RPMI7951 (cell line): Measurements from ENCODE around the gene PRRG2. TPM values are rescaled to one million over a fixed set of nuclear protein-coding genes. Genes with fewer than 3 reads are reported as not detected.

Experiments used
- DNase-seq: peaks from one replicate; pipeline ENCODE4 v3.0.0-alpha.2; 2012; ENCODE audit warnings: low read depth
- total RNA-seq: library from RNA; depleted of rRNA; stranded (reverse); fragments of >200 nt; shearing (Covaris generic); gene quantifications from 2 replicates; pipeline ENCODE4 v1.2.3, GENCODE V29; 2014

PRRG2 gene
- total RNA-seq, 1 experiment from 2014 or later, result not detected

DNA sequence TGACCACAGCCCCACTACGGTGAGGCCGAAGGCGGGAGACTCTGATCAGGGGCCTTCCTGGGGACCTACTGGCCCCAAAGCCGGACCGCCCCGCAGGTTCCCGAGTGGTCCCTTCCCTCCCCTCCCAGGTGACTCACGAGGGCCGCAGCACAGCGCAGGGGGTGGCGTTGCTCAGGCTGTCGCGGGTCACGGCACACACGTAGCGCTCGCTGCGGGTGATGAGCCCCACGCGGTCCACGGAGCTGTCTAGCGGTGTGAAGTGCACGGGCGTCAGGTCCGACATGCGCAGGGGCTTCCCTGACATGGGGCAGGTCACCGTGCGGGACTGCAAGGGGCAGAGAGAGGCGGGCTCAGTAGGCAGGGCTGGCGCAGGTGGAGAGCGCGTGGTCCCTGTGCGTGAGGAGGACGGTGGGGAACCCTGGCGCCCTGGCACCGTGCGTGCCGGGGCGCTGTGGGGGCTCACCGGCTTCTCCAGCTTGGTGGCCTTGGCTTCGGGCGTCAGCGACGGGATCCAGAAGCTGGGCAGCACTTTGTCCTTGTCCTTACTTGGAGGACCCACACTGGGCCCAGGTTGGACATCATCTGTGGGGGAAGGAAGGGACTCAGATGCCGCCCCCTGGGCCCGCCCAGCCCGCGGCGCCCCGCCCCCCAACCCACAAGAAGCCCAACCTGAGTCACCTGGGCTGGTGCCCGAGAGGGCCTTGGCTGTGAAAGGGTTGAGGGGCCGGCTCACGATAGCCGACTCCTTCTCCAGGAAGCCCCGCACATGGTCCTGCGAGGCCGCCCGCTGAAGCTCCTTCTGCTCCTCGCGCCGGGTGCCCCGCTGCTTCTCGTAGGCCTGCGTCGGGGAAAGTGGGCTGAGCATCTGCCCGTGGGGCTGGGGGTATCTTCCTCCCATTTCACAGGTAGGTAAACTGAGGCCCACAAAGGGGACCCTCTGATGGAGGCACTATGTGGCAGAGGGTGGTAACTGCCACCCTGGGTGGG lies 24.4 kb upstream of the PRRG2 start:
- DNase-seq, result no peak

DNA sequence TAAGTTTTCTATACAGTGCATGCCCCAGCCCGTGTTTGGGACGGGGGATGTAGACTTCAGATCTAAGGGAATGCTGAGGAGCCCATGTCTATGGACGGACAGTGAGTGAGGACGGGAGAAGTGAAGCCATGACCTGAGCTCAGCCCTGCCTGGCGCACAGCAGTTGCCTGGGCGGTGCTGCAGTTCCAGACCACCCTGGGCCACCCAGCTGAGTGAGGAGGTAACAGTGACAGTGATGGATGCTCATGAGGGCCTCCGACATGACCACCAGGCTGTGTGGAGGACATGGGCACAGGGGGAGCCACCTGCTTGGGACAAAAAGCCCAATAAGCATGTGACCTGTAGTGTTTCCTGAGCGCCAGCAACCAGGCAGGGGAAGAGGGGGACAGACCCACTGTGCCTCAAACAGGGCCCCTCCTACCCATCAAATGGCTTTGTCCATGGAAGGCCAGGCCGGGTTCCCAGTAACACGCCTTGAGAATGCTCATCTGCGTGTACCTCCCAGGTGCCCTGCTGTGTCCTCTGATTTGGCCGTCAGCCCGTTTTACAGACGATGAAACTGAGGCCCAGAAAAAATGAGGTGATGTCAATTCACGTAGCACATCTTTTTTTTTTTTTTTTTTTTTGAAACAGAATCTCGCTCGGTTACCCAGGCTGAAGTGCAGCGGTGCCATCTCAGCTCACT lies 23.3 kb upstream of the PRRG2 start:
- no peak for DNase-seq

DNA sequence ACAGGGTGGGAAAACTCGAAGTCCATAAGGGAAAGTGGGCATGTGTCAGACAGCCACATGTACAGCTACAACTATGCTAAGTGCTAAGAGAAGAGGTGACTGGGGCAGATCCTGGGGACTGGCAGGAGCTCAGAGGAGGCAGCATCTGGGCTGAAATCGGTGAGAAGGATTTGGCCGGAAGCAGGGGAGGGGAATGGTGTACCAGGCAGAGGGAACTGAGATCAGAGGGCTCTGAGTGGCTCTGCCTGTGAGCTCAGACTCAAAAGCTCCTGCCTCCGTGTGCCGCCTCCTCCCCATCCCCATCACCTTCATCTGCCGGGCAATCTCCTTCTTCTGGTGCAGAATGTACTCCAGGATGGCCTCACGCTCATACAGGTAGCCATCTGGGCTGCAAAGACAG lies 22.5 kb upstream of the PRRG2 start:
- no peak for DNase-seq

DNA sequence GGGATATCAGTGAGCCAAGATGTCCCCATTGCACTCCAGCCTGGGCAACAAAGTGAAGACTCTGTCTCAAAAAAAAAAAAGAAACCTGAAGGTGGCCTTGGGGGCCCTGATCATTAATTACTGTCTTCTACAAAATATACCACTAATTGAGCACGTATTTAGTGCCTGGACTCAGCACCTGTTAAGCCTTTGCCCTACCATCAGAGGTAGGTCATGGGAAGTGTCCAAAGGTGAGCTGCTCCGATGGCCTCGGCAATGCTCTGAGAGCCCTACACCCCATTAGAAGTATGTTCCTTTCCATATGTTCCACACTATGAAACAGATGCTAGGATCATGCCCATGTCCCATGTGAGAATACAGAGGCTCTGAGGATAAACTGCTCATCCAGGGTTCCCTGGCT lies 21.7 kb upstream of the PRRG2 start:
- DNase-seq, result no peak

DNA sequence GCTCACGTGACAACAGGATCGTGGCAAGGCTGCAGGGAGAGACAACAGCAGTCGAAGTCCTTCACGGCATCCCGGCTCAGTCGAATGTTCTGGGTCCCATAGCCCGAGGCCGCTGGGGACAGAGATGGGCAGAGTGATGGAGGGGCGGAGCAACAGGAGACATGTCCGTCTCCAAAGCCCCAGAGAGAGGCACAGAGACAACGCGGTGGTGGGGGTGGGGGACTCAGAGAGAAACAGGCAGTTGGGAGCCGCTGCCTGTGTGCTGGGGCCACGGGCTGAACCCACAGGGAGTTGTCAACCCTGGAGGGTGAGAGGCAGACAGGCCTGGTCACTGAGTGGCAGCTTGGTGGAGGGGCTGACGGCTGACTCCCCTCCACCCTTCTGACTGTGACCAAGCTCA lies 21.2 kb upstream of the PRRG2 start:
- no peak for DNase-seq

DNA sequence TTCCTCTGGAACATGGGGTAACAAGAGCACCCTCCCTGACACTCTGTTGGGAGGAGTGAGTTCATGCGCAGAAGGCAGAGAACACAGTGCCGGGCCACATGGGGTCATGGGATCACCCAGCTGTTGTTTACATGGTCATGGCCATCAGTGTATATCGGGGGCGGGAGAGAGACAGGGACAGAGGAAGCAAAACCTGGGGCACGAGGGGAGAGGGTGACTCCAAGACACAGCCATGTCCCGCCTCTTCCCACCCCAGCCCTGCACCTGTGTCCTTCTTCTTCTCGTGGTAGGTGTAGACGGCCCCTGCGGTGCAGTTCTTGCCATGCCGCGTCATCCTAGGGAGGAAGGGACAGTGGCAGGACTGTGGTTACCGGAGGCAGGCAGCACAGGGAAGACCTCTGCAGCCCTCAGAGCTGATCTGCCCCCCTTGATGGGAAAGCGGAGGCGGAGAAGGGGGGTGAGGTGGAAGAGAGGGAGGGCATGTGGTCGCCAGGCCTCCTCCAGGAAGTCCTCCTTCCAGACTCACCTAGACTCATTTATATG lies 20.7 kb upstream of the PRRG2 start:
- DNase-seq, result no peak

DNA sequence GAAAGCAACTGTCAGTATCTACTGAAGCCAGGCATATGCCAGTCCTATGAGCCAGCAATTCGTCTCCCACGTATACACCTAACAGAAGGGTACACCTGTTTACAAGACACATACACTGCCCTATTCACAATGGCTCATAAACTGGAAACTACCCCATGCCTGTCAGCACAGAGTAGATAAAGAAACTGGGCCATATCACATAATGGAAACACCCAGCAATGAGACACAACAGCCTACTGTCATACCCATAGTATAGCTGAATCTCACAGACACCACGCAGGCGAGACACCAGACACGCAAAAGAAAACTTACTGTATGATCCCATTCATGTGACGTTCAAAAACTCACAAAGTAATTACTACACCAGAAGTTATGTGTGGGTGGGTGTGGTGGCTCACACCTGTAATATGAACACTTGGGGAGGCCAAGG lies 16.5 kb upstream of the PRRG2 start:
- DNase-seq, result no peak

DNA sequence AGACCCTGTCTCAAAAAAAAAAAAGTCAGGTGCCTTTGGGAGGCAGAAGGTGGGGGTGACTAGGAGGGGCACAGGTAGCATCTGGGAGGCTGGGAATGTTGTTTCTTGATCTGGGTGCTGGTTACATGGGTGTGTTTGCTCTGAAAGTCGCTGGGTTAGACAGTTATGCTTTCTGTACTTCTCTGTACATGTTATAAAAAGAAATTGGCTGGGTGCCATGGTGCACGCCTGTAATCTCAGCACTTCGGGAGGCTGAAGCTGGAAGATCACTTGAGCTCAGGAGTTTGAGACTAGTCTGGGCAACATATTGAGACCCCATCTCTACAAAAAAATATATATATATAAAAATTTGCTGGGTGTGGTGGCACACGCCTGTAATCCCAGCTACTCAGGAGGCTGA lies 15.9 kb upstream of the PRRG2 start:
- no peak for DNase-seq

DNA sequence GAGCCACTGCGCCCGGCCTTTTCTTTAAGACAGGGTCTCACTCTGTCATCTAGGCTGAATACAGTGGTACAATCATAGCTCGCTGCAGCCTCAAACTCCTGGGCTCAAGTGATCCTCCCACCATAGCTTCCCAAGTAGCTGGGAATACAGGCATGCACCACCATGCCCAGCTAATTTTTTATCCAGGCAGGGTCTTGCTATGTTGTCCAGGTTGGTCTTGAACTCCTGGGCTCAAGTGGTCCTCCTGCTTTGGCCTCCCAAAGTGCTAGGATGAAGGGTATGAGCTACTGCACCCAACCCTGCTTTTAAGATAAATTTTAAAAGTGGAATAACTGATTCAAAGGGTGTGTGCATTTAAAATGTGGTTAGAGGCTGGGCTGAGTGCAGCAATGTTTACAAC lies 14.8 kb upstream of the PRRG2 start:
- DNase-seq, result no peak

DNA sequence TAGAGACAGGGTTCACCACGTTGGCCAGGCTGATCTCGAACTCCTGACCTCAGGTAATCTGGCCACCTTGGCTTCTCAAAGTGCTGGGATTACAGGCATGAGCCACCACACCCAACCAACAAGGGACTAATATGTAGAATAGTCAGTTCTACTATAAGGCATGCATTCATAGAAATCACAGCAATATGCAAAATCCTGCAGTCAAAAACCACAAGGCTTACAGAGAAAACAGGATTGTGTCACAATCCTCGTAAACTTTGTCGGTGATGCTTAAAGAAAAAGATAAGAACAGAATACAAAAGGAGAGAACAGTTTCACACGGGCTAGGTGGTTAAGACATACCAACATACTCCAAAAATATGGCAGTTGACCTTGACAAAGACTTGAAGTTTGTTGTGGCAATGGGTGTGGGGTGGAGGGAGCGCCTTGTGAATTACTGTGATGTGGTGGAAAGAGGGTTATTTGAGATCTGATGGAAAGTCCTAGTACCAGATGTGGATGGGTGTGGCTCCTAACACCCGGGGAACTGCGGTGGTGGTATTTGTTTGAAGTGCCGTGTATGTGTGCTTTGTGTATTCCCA lies 13.2 kb upstream of the PRRG2 start:
- DNase-seq, result peak; percentile 61

DNA sequence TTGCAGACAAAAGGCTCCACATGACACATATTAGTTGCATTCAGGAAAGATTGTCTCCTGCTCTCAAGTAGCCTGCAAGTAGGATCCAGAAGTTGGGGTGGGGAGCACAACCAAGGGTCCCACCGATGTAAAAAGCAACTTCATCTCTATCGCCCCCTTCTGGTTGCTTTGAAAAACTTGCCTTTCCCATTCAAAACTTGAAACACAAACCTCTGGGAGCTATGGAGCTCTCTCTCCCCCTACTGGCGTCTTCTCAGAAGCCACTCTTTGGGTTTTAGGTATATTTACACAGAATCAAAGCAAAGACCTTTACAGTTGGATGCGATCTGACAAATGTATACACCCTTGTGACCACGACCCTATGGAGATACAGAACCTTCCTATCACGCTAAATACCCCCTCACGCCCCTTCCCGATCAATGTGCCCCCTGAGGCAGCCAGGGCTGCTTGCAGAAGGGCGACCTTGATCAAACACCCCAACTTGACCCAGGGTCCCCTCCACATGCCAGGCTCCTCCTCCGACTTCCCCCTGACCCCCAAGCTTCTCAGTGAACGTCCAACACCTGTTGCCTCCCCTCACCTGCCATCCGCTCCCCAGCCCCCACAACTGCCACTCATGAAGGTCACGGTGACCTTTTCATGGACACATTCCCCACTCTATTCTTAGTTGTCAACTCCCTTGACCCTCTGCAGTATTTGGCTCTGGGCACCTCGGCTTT lies 10.8 kb upstream of the PRRG2 start:
- peak; percentile 81 for DNase-seq

DNA sequence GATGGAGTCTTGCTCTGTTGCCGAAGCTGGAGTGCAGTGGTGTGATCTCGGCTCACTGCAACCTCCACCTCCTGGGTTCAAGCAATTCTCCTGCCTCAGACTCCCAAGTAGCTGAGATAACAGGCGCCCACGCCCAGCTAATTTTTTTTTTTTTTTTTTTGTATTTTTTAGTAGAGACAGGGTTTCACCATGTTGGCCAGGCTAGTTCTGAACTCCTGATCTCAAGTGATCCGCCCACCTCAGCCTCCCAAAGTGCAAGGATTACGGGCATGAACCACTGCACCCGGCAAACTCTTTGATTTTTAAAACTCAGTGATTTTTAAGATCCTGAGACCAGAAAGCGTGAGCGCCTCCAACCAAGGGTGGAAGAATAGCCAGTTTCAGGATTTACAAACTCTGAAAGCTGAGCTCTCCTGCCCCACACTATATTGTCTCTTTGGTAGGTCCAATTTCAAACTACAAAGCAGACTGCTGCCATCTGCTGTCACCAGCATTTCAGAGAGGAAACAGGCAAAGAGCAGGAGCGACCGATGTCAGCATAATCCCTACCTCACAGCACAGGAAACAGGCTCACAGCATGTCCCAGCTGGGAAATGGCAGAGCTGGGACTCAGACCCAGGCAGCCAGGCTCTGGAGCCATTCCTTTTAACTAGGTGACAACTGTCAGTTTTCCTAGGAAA lies 10.0 kb upstream of the PRRG2 start:
- DNase-seq, result peak; percentile 16

DNA sequence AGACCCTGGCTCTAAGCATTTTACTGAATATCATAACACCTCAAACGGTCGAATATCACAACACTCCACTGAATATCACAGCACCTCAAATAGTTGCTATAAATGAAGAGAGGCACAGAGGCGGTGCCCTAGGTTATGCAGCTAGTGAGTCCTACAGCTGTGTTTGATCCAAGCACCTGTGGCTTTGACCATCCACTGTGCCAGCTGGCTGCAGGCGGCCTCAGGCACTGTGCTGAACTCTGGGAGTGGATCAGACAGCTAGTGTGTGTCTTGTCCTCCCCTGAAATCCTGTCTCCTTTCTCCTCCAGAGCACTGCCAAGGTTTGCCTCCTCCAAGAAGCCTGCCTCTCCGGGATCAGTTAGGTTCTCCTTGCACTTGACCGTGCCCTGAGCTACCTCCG lies 8.1 kb upstream of the PRRG2 start:
- DNase-seq, result peak; percentile 34

DNA sequence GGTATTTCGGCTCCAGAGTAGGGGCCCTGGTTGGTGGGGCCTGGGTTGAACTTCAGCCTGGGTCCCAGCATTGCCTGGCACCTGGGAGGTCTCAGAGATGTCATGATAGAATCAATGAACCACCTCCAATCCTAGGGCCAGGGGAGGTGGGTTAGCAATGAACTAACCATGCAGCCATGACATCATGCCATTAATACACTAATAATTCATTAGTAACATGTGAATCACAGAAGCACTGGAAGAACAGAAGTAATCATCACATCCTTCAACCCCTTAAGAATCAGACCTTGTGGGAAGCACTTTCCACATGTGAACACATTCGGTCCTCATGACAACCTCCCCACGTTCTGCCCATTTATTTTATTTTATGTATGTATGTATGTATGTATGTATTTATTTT lies 7.7 kb upstream of the PRRG2 start:
- DNase-seq, result no peak

DNA sequence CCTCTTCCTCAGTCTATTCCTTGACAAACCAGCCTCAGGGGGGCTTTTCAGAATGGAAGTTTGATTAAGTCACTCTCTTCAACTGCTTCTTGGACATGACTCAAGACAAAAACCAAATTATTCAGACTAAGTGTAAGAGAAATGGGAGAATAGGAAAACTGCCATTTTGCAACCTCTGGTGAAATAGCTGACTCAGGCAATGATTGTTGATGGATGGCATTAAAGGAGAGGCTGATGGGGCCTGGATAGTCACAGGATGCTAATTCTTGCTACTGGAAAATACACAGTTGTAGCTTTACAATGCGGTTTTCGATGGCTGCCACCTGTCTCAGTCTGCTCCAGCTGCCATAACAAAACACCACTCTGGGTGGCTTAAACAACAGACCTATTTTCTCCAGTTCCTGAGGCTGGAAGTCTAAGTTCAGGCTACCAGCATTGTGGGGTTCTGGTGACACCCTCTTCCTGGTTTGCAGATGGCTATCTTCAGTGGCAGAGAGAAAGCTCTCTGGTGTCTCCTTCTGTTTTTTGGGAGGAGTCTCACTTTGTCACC lies 6.8 kb upstream of the PRRG2 start:
- no peak for DNase-seq

DNA sequence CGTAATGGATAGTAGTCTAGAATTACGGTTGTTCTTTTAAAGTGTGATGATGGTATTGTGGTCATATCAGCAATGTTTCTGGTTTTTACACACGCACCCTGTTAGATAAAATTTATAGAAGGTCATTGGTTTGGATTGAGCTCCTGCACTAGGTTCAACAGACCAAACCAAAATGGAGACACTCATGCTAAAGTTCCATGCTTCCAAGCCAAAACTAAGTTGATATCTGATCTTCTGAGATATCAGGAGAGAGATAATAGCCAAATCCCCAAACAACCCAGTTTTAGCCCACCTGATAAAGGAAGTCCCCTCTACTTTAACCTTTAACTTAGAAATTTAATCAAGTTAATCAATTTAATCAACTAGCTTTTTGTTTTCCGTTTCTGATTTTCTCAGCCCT lies 1.9 kb upstream of the PRRG2 start:
- DNase-seq, result no peak

DNA sequence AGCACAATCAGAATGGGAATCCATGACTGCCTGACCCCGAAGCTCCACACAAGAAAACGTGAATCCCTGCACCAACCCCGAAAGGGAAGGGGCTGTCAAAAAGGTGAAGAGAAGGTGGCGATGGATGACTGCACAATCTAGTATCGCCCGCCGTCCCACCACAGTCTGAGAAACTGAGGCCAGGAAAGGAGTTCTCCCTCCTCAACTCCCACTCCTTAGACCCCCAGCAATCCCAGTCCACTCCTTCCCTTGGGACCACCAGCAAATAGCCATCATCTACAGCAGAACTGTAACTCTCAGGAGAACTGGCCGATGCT lies 1.2 kb upstream of the PRRG2 start:
- no peak for DNase-seq

DNA sequence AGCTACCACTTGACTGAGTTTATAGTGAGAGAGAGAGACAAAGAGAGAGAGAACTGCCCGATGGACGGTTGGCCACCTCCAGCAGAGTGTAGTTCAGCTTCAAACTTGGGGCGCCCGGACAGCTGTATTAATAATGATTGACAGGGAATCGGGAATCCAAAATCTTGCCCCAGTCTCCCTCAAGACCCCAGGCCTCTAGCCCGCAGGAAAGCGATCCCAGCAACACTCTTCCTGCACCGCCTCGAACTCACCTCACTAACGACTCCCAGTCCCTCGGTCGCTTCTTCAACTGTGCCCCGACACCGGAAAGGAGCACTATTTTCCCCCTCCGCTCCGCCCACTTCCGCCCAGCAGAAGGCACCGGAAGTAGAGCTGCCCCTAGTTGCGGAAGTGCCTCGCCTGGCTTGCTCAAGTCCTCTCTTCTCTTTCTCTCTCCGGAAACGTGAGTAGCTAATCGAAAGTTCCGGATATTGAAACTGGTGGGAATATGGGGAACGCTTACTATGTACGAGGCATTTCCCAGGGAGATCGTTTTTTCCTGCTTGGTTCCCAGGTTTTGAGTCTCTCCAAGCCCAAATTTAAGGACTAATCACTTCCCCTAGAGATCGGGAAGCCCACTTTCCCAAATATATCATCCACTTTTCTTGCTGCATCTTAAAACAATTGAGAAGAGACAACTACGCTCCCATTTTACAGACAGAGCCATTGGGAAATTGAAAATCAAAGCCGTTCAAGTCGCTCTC lies 681 bp upstream of the PRRG2 start, which contains the start of gene NOSIP:
Gene NOSIP, minus strand, starts transcription at position 293 of the 743 bp plus-strand sequence. CDS start 19,865 bp downstream, outside the sequence.
- peak; percentile 96 for DNase-seq

DNA sequence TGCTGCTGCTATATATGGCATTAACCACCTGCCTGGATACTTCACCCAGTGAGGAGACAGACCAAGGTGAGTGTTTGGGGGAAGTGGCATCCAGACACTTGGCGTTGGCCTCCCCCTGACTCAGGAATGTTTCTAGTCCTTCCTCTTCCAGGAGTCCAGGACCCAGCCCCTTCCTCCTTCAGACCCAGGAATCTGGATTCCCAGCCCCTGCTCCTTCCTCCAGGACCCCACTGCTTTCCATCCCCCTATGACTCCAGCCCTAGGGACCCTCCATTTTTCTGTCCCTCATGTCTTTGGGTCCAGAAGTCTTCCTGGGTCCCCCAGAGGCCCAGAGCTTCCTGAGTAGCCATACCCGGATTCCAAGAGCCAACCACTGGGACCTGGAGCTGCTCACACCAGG lies 2.1 kb downstream of the PRRG2 start:
- no peak for DNase-seq

DNA sequence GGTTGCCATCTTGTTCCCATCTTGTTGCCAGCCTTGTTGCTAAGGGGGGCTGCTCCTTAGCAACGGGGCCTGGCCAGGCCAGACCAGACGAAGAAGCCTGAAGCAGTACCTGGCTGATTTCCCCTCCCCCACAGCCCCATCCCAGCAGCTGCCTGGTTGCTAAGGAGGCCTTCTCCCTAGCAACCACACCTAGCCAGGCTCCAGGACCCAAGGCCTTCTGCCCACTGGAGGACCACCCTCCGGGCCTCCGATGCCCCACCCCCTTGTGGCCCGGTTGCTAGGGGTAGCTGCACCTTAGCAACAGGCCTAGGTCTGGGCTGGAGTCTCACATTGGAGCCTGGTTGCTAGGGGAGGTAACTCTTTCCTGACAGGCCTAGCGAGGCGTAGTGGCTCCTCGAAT lies 3.9 kb downstream of the PRRG2 start:
- DNase-seq, result no peak
